Kidney glomerular epithelial cell (primary cell): Measurements from ENCODE around the gene SRXN1.

Experiments used
- DNase-seq: peaks from one replicate; lab custom pipeline; 2025; lab: John Stamatoyannopoulos, UW

Gene SRXN1

GRCh38 chr20:675453-676314, 22.7 kb upstream of the SRXN1 start, which contains the start of gene SCRT2:
Gene SCRT2, minus strand, starts transcription at chr20:675802. Its CDS starts 201 bp downstream, at chr20:675601.
- peak; percentile 6 for DNase-seq

GRCh38 chr20:675033-675452, 22.0 kb upstream of the SRXN1 start:
- DNase-seq = no peak

- no peak for DNase-seq
Observed at GRCh38 chr20:673603-674001, 20.6 kb upstream of the SRXN1 start.

- no peak for DNase-seq
Observed at GRCh38 chr20:672963-673602, 20.1 kb upstream of the SRXN1 start.

GRCh38 chr20:671252-672030, 18.4 kb upstream of the SRXN1 start:
- no peak for DNase-seq

GRCh38 chr20:669573-669972, 16.6 kb upstream of the SRXN1 start:
- no peak for DNase-seq

GRCh38 chr20:668638-669037, 15.6 kb upstream of the SRXN1 start:
- no peak for DNase-seq

GRCh38 chr20:668050-668449, 15.1 kb upstream of the SRXN1 start:
- DNase-seq = no peak

GRCh38 chr20:667351-668034, 14.5 kb upstream of the SRXN1 start:
- DNase-seq = no peak

- no peak for DNase-seq
Observed at GRCh38 chr20:666877-667276, 13.9 kb upstream of the SRXN1 start.

- no peak for DNase-seq
Observed at GRCh38 chr20:665276-665675, 12.3 kb upstream of the SRXN1 start.

GRCh38 chr20:664576-664975, 11.6 kb upstream of the SRXN1 start:
- DNase-seq = no peak

- DNase-seq = no peak
Observed at GRCh38 chr20:664151-664550, 11.2 kb upstream of the SRXN1 start.

GRCh38 chr20:663315-664090, 10.5 kb upstream of the SRXN1 start:
- DNase-seq = no peak

GRCh38 chr20:662277-663192, 9.5 kb upstream of the SRXN1 start:
- no peak for DNase-seq

GRCh38 chr20:661474-662270, 8.7 kb upstream of the SRXN1 start:
- no peak for DNase-seq

GRCh38 chr20:658731-659291, 5.8 kb upstream of the SRXN1 start:
- DNase-seq = no peak

- DNase-seq = no peak
Observed at GRCh38 chr20:658202-658601, 5.2 kb upstream of the SRXN1 start.
